ENCODE data around the gene FRMD4A. TPM values are rescaled to one million over a fixed set of nuclear protein-coding genes. Genes with fewer than 3 reads are reported as not detected.

Gene FRMD4A
- polyA plus RNA-seq, 3 donors: 67.7 to 83.0 (median 75.9) TPM

- no peak for DNase-seq (ENCODE audit: low read depth in 3 of 3, low spot score in 2 of 3)
These were observed 717.9 kb downstream of the FRMD4A start for GRCh38 chr10:13612654-13613373.

GRCh38 chr10:13608246-13608853 is 722.4 kb downstream of the FRMD4A start:
- DNase-seq (ENCODE audit: low read depth in 3 of 3, low spot score in 2 of 3): no peak

- DNase-seq (ENCODE audit: low read depth in 3 of 3, low spot score in 2 of 3): no peak
These were observed 726.2 kb downstream of the FRMD4A start for GRCh38 chr10:13604357-13605040.

DNA sequence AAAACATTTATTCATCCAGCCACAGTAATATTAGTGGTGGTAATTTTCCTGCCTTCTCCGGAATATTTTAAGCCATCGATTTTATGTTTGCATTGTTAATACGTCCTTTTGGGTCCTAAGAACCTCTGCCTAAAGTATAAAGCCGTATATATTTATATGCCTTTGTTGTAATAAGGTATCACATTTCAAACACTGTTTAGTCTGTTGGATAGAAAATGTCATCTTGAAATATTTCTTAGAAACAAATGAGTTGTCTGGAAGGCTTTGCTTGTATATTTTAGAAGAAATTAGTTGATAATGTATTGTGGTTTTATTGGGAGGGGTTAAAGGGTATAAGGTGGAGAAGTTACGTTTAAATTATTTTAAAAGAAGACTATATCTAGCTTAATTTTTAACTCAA is 732.8 kb downstream of the FRMD4A start:
- DNase-seq (ENCODE audit: low read depth in 3 of 3, low spot score in 2 of 3): no peak

- no peak for DNase-seq (ENCODE audit: low read depth in 3 of 3, low spot score in 2 of 3)
These were observed 736.1 kb downstream of the FRMD4A start for GRCh38 chr10:13594641-13595040.

Data from right renal cortex interstitium (tissue), 3 donors.